CMK (cell line): Measurements from ENCODE around the gene NHSL2.

Source experiments
- DNase-seq: peaks from one replicate; pipeline ENCODE4 v3.0.0-alpha.2; 2010; ENCODE audit warnings: low read depth

The NHSL2 gene

GRCh38 chrX:72110876-72111708 is 200.4 kb downstream of the NHSL2 start:
- DNase-seq = no peak

- no peak for DNase-seq
Observed at GRCh38 chrX:72113461-72113860, 202.8 kb downstream of the NHSL2 start.

- no peak for DNase-seq
Observed at GRCh38 chrX:72114306-72114705, 203.7 kb downstream of the NHSL2 start.

GRCh38 chrX:72114807-72115206 is 204.2 kb downstream of the NHSL2 start:
- no peak for DNase-seq

GRCh38 chrX:72115380-72115779 is 204.7 kb downstream of the NHSL2 start:
- no peak for DNase-seq

- DNase-seq = no peak
Observed at GRCh38 chrX:72117636-72118210, 207.1 kb downstream of the NHSL2 start.

- DNase-seq = no peak
Observed at GRCh38 chrX:72120837-72121236, 210.2 kb downstream of the NHSL2 start.

GRCh38 chrX:72121383-72121782 is 210.7 kb downstream of the NHSL2 start:
- no peak for DNase-seq

GRCh38 chrX:72122621-72123337 is 212.1 kb downstream of the NHSL2 start:
- DNase-seq = no peak

GRCh38 chrX:72123471-72124185 is 213.0 kb downstream of the NHSL2 start:
- no peak for DNase-seq

- no peak for DNase-seq
Observed at GRCh38 chrX:72124540-72125201, 214.0 kb downstream of the NHSL2 start.

- DNase-seq = no peak
Observed at GRCh38 chrX:72125331-72126047, 214.8 kb downstream of the NHSL2 start.

GRCh38 chrX:72126048-72126415 is 215.4 kb downstream of the NHSL2 start:
- DNase-seq = no peak

GRCh38 chrX:72126539-72127140 is 216.0 kb downstream of the NHSL2 start:
- DNase-seq = peak; percentile 40

GRCh38 chrX:72127332-72127731 is 216.7 kb downstream of the NHSL2 start:
- no peak for DNase-seq

- no peak for DNase-seq
Observed at GRCh38 chrX:72128183-72128834, 217.7 kb downstream of the NHSL2 start.

GRCh38 chrX:72128881-72129280 is 218.2 kb downstream of the NHSL2 start:
- DNase-seq = no peak

- no peak for DNase-seq
Observed at GRCh38 chrX:72129661-72130060, 219.0 kb downstream of the NHSL2 start.

GRCh38 chrX:72130156-72130761 is 219.6 kb downstream of the NHSL2 start:
- no peak for DNase-seq

- DNase-seq = no peak
Observed at GRCh38 chrX:72130762-72131250, 220.2 kb downstream of the NHSL2 start.
